H1 (cell line): ENCODE results near the gene PCDH18. TPM values are rescaled to one million over a fixed set of nuclear protein-coding genes. Genes with fewer than 3 reads are reported as not detected.

Experiments used
- CTCF ChIA-PET: fragments of 300-600 bp; sonication (Branson Sonifier 250); formaldehyde crosslinking; loops from one replicate; lab custom pipeline; 2021; ENCODE audit not compliant: partially characterized antibody; lab: Charles Lee
- POLR2A ChIA-PET: fragments of 300-600 bp; sonication (Branson Sonifier 250); formaldehyde crosslinking; loops from one replicate; lab custom pipeline; 2021; ENCODE audit warnings: inconsistent platforms; ENCODE audit not compliant: partially characterized antibody; lab: Charles Lee
- DNase-seq, 2 experiments: peaks; one replicate each; pipeline versions ENCODE4 v3.0.0 to v3.0.0-alpha.2; 2010 to 2022; ENCODE audit warnings: low spot score in 2 of 2, low read depth in 1 of 2, mixed read lengths in 1 of 2
- FAIRE-seq: peaks from 2 replicates; lab custom pipeline; 2011; peaks lifted over from hg19 to GRCh38; lab: Jason Lieb, UNC
- H2AFZ ChIP-seq: 2 replicates; pipeline ENCODE4 v1.8.1; 2012; ENCODE audit warnings: low read length, inconsistent platforms
- H2AK5ac ChIP-seq: 2 replicates; pipeline ENCODE4 v1.6.1; 2013; ENCODE audit warnings: low read depth, low read length
- H2BK120ac ChIP-seq: replicated peaks from 2 replicates; pipeline ENCODE3; 2013; ENCODE audit warnings: low read depth, low read length, inconsistent platforms
- H2BK12ac ChIP-seq: 2 replicates; pipeline ENCODE4 v1.6.1; 2013; ENCODE audit warnings: low read depth, low read length
- H2BK15ac ChIP-seq: 2 replicates; pipeline ENCODE4 v1.6.1; 2013; ENCODE audit warnings: low read length
- H2BK20ac ChIP-seq: 2 replicates; pipeline ENCODE4 v1.6.1; 2013; ENCODE audit warnings: low read length
- H2BK5ac ChIP-seq: 2 replicates; pipeline ENCODE4 v1.6.1; 2013; ENCODE audit warnings: low read depth, low read length
- H3K14ac ChIP-seq: 2 replicates; pipeline ENCODE4 v1.6.1; 2013; ENCODE audit warnings: inconsistent platforms; ENCODE audit not compliant: insufficient read length
- H3K18ac ChIP-seq: 2 replicates; pipeline ENCODE4 v1.6.1; 2013; ENCODE audit warnings: low read length; ENCODE audit errors: extremely low read depth
- H3K23ac ChIP-seq: 2 replicates; pipeline ENCODE4 v1.6.1; 2013; ENCODE audit warnings: inconsistent platforms; ENCODE audit not compliant: insufficient read length
- H3K23me2 ChIP-seq: 2 replicates; pipeline ENCODE4 v1.6.1; 2013; ENCODE audit warnings: low read depth, low read length
- H3K27ac ChIP-seq: 2 replicates; pipeline ENCODE4 v1.6.1; 2011; ENCODE audit warnings: low read depth, low read length, inconsistent platforms
- H3K27me3 ChIP-seq, 4 experiments: replicated peaks in 1 of 4; 1 replicate in 1 of 4; 2 replicates in 3 of 4; pipeline versions ENCODE4 v1.6.1 to v1.8.1; 2011 to 2013; ENCODE audit warnings: low read length in 3 of 4, mild to moderate bottlenecking in 3 of 4, inconsistent platforms in 2 of 4, mixed read lengths in 2 of 4, moderate library complexity in 1 of 4; ENCODE audit not compliant: control insufficient read depth in 3 of 4, insufficient read depth in 3 of 4; ENCODE audit errors: extremely low read depth in 1 of 4
- H3K36me3 ChIP-seq, 4 experiments: 2 replicates each; pipeline versions ENCODE4 v1.6.1 to v1.8.1; 2011 to 2013; ENCODE audit warnings: mild to moderate bottlenecking in 4 of 4, low read length in 3 of 4, moderate library complexity in 2 of 4, control low read depth in 1 of 4, inconsistent platforms in 1 of 4; ENCODE audit not compliant: insufficient read depth in 4 of 4, control insufficient read depth in 2 of 4
- H3K4ac ChIP-seq: replicated peaks from 2 replicates; pipeline ENCODE3; 2013; ENCODE audit warnings: low read length, low read depth, mixed read lengths, inconsistent platforms; ENCODE audit not compliant: insufficient read length
- H3K4me1 ChIP-seq, 4 experiments: replicated peaks in 1 of 4; 1 replicate in 1 of 4; 2 replicates in 3 of 4; pipeline versions ENCODE4 v1.6.1 to v1.8.1; 2011 to 2013; ENCODE audit warnings: low read length in 3 of 4, inconsistent platforms in 2 of 4, mixed read lengths in 1 of 4; ENCODE audit not compliant: insufficient read depth in 4 of 4, control insufficient read depth in 3 of 4
- H3K4me2 ChIP-seq, 2 experiments: 2 replicates each; pipeline versions ENCODE4 v1.6.1 to v1.8.1; 2011 to 2013; ENCODE audit warnings: low read depth in 2 of 2, low read length in 2 of 2, control low read depth in 1 of 2, inconsistent platforms in 1 of 2, mild to moderate bottlenecking in 1 of 2; ENCODE audit not compliant: insufficient read depth in 1 of 2
- H3K4me3 ChIP-seq, 4 experiments: fragments of 200-600, 300-600 bp in 1 of 4; sonication (generic), shearing (Covaris generic), sonication (Bioruptor Twin) in 1 of 4; 2 replicates each; pipeline versions ENCODE4 v1.5.1 to v1.8.1; 2011 to 2016; ENCODE audit warnings: low read length in 4 of 4, low read depth in 3 of 4, control low read depth in 2 of 4, inconsistent platforms in 2 of 4, mild to moderate bottlenecking in 2 of 4, mixed read lengths in 1 of 4, moderate library complexity in 1 of 4; ENCODE audit not compliant: insufficient read depth in 2 of 4; ENCODE audit errors: extremely low read depth in 1 of 4
- H3K56ac ChIP-seq: replicated peaks from 2 replicates; pipeline ENCODE3; 2013; ENCODE audit warnings: low read depth, mild to moderate bottlenecking, mixed read lengths, low read length, inconsistent platforms; ENCODE audit not compliant: insufficient read length
- H3K79me1 ChIP-seq: 2 replicates; pipeline ENCODE4 v1.6.1; 2013; ENCODE audit warnings: low read depth, low read length, control low read depth
- H3K79me2 ChIP-seq, 2 experiments: 2 replicates each; pipeline versions ENCODE4 v1.6.1 to v1.8.1; 2012 to 2013; ENCODE audit warnings: low read length in 2 of 2, mild to moderate bottlenecking in 2 of 2, inconsistent platforms in 1 of 2; ENCODE audit not compliant: insufficient read depth in 2 of 2, control insufficient read depth in 1 of 2
- H3K9ac ChIP-seq, 4 experiments: replicated peaks in 1 of 4; 1 replicate in 1 of 4; 2 replicates in 3 of 4; pipeline versions ENCODE4 v1.6.1 to v1.8.1; 2011 to 2013; ENCODE audit warnings: low read depth in 3 of 4, low read length in 3 of 4, control low read depth in 2 of 4, mild to moderate bottlenecking in 2 of 4, moderate library complexity in 2 of 4, inconsistent platforms in 1 of 4; ENCODE audit errors: extremely low read depth in 1 of 4
- H3K9me3 ChIP-seq, 2 experiments: 2 replicates each; pipeline versions ENCODE4 v1.6.1 to v1.8.1; 2012 to 2013; ENCODE audit warnings: mild to moderate bottlenecking in 2 of 2, moderate library complexity in 2 of 2, control low read depth in 1 of 2, inconsistent platforms in 1 of 2, low read depth in 1 of 2, low read length in 1 of 2, mixed read lengths in 1 of 2; ENCODE audit not compliant: insufficient read depth in 2 of 2
- H4K20me1 ChIP-seq, 2 experiments: replicated peaks in 1 of 2; 2 replicates each; pipeline versions ENCODE3 to v1.8.1; 2011 to 2013; ENCODE audit warnings: inconsistent platforms in 2 of 2, low read length in 2 of 2, mild to moderate bottlenecking in 1 of 2; ENCODE audit not compliant: insufficient read depth in 2 of 2, control insufficient read depth in 1 of 2
- H4K5ac ChIP-seq: 2 replicates; pipeline ENCODE4 v1.6.1; 2013; ENCODE audit warnings: low read length, low read depth, mixed read lengths, inconsistent platforms; ENCODE audit not compliant: insufficient read length
- H4K8ac ChIP-seq: 2 replicates; pipeline ENCODE4 v1.8.0; 2013; ENCODE audit warnings: mild to moderate bottlenecking, moderate library complexity, low read length, inconsistent platforms; ENCODE audit not compliant: insufficient read depth; ENCODE audit errors: extremely low read depth
- H4K91ac ChIP-seq: replicated peaks from 2 replicates; pipeline ENCODE3; 2013; ENCODE audit warnings: low read length, mixed read lengths, inconsistent platforms; ENCODE audit not compliant: insufficient read length
- ATF2 ChIP-seq: IDR thresholded peaks from 2 replicates; pipeline ENCODE4 v1.6.1; 2012; ENCODE audit warnings: low read length, inconsistent platforms
- ATF3 ChIP-seq: IDR thresholded peaks from 2 replicates; pipeline ENCODE4 v1.6.1; 2011; ENCODE audit warnings: low read depth, mild to moderate bottlenecking, low read length; ENCODE audit not compliant: insufficient read depth
- CBX5 ChIP-seq: fragments of 300-800, 300-1000 bp; sonication (generic); IDR thresholded peaks from 2 replicates; pipeline ENCODE4 v1.7.1; 2016; ENCODE audit warnings: antibody characterized with exemption, low read length, low read depth
- CHD1 ChIP-seq: IDR thresholded peaks from 2 replicates; pipeline ENCODE4 v1.6.1; 2012; ENCODE audit warnings: low read depth, low read length, improper control_type of control experiment
- CTBP2 ChIP-seq: IDR thresholded peaks from 2 replicates; pipeline ENCODE4 v1.7.0; 2011; ENCODE audit warnings: borderline replicate concordance, mild to moderate bottlenecking, moderate library complexity, mixed read lengths, low read length; ENCODE audit not compliant: insufficient read depth, insufficient read length
- KDM5A ChIP-seq: fragments of 200-600 bp; IDR thresholded peaks from 2 replicates; pipeline ENCODE4 v1.7.1; 2012; ENCODE audit warnings: mild to moderate bottlenecking, low read length, inconsistent platforms, mixed read lengths
- POLR2A ChIP-seq, 2 experiments: IDR thresholded peaks; 1 replicate in 1 of 2; 2 replicates in 1 of 2; pipeline ENCODE4 v1.6.1; 2011; ENCODE audit warnings: low read depth in 2 of 2, low read length in 2 of 2, mild to moderate bottlenecking in 2 of 2; ENCODE audit errors: control extremely low read depth in 1 of 2
- POU5F1 ChIP-seq: IDR thresholded peaks from 2 replicates; pipeline ENCODE4 v1.6.1; 2011; ENCODE audit warnings: low read depth, mild to moderate bottlenecking, low read length, moderate library complexity
- RXRA ChIP-seq: IDR thresholded peaks from 2 replicates; pipeline ENCODE4 v1.6.1; 2011; ENCODE audit warnings: low read depth, mild to moderate bottlenecking, low read length, moderate library complexity; ENCODE audit not compliant: insufficient read depth
- SAP30 ChIP-seq: fragments of 300-600 bp; sonication (generic); IDR thresholded peaks from 2 replicates; pipeline ENCODE4 v1.7.1; 2012; ENCODE audit warnings: low read length, moderate library complexity, mild to moderate bottlenecking, inconsistent platforms; ENCODE audit not compliant: insufficient read depth, insufficient replicate concordance
- SIX5 ChIP-seq: IDR thresholded peaks from 2 replicates; pipeline ENCODE4 v1.6.1; 2011; ENCODE audit warnings: mild to moderate bottlenecking, low read depth, low read length
- TEAD4 ChIP-seq: IDR thresholded peaks from 2 replicates; pipeline ENCODE4 v1.6.1; 2012; ENCODE audit warnings: low read depth, low read length, inconsistent platforms, mixed read lengths
- WGBS, 2 experiments: shearing (Covaris generic) in 1 of 2; methylation state at CpG; one replicate each; pipeline versions ENCODE4 v1.1.6 to v1.1.7; 2013 to 2015; ENCODE audit warnings: low lambda C conversion rate in 2 of 2, mixed read lengths in 2 of 2, inconsistent platforms in 1 of 2, low coverage in 1 of 2, missing lambda C conversion rate in 1 of 2; ENCODE audit not compliant: insufficient replicate concordance in 2 of 2, insufficient coverage in 1 of 2, insufficient read length in 1 of 2; ENCODE audit errors: extremely low coverage in 1 of 2, missing lambda C conversion rate in 1 of 2; 5-methylcytosine and 5-hydroxymethylcytosine counted together
- polyA plus RNA-seq, 7 experiments: library from polyadenylated mRNA; depleted of rRNA in 3 of 7; stranded (reverse) in 5 of 7; unstranded in 2 of 7; fragments of >200 nt in 5 of 7; fragments of 200-250 nt in 2 of 7; gene quantifications; 1 replicate in 5 of 7; 2 replicates in 1 of 7; 4 replicates in 1 of 7; pipeline versions ENCODE4 v1.2.1 to v1.2.3, GENCODE V29; 2011 to 2013; ENCODE audit warnings: missing spikeins in 2 of 7, mixed read lengths in 2 of 7
- total RNA-seq: library from RNA; stranded (reverse); fragmentation: NEBNext Ultra II Directional; extraction: Animal tissue kit (Norgen Biotek cat#: 25700); gene quantifications from 2 replicates; pipeline ENCODE4 v1.2.1, GENCODE V29; 2021

Gene PCDH18
- total and polyA plus RNA-seq, 2 of the 8 experiments (the other 6 are each of a cell fraction or from before 2014, with no cell fraction given): 28.8 to 41.8 TPM

- no peak overlapping the region for H3K4me3 ChIP-seq
- TF ChIP-seq ATF2 (no peak), POU5F1 (no peak), POLR2A (IDR thresholded peaks at IDR 0.05; ENCODE audit: control extremely low read depth in 1 of 2, low read depth in 2 of 2, low read length in 2 of 2) (no peak), CTBP2 (no peak), CBX5 (no peak), SAP30 (no peak), KDM5A (no peak), CHD1 (no peak), TEAD4 (no peak), RXRA (no peak), SIX5 (no peak), ATF3 (no peak)
Measured at GRCh38 chr4:137534516-137534915, 2.2 kb upstream of the PCDH18 start.

More at GRCh38 chr4:137534516-137534915, 2.2 kb upstream of the PCDH18 start:
- H3K79me1 ChIP-seq: no peaks in the 10 kb centered on the region
- H2BK5ac ChIP-seq: no peak overlapping the region
- no peak overlapping the region for H2BK15ac ChIP-seq
- POLR2A ChIA-PET: no interaction called here
- no peak overlapping the region for H2AFZ ChIP-seq
- no peaks in the 10 kb centered on the region for H3K9me3 ChIP-seq
- CTCF ChIA-PET: interaction anchor here (0.8 kb wide), 1 partner anchor 662 kb away, joined by 3 read pairs; no protein-coding TSS in a partner anchor
- no peak overlapping the region for H3K4me2 ChIP-seq
- H3K14ac ChIP-seq: no peak overlapping the region
- no peaks in the 10 kb centered on the region for H3K23me2 ChIP-seq
- H4K91ac ChIP-seq: no peak overlapping the region
- H3K27me3 ChIP-seq: no peaks in the 10 kb centered on the region
- 82% methylated on average over 1 of the region's 1 CpG; no CpG with 5 or more reads in 1 of the 2 experiments for WGBS, 2 experiments
- peaks cover 4 to 22% (median 11%) of the 10 kb centered on the region in 4 experiments; a peak in 6 of 7 replicates for H3K4me1 ChIP-seq
- no peak for FAIRE-seq
- H3K36me3 ChIP-seq: peaks cover 0 to 13% (median 5%) of the 10 kb centered on the region in 4 experiments; a peak in 6 of 8 replicates
- H4K8ac ChIP-seq: no peak overlapping the region
- H3K27ac ChIP-seq: no peak overlapping the region
- DNase-seq: no peak
- H2BK12ac ChIP-seq: no peak overlapping the region
- no peak overlapping the region for H3K18ac ChIP-seq
- no peak overlapping the region for H2BK120ac ChIP-seq
- peaks cover 6 to 12% of the 10 kb centered on the region in 2 experiments for H4K20me1 ChIP-seq
- H3K79me2 ChIP-seq: peaks cover 14 to 28% of the 10 kb centered on the region in 2 experiments; a peak in 3 of 4 replicates
- H3K23ac ChIP-seq: no peak overlapping the region
- H2BK20ac ChIP-seq: no peak overlapping the region
- H3K4ac ChIP-seq: no peak overlapping the region
- no peak overlapping the region for H3K56ac ChIP-seq
- H2AK5ac ChIP-seq: no peak overlapping the region
- H3K9ac ChIP-seq: no peak overlapping the region
- H4K5ac ChIP-seq: no peak overlapping the region
